Activated gamma-delta T cell (primary cell): ENCODE results near the gene OR12D2.
"Not testable (repeated sequence)": the region's sequence is repeated elsewhere in the genome, so short reads cannot be mapped to it uniquely, and the experiment has no call there.

Experiments
- DNase-seq: peaks from one replicate; lab custom pipeline; 2025; lab: John Stamatoyannopoulos, UW
- total RNA-seq, 2 donors: gene quantifications; one replicate each; lab custom pipeline; 2026; lab: John Stamatoyannopoulos, UW

The OR12D2 gene
- total RNA-seq, result 0 reads per million in 2 donors

- DNase-seq, result no peak
Measured at GRCh38 chr6:29395331-29395730, at the start of gene OR12D2. Gene OR12D2 (plus strand): TSS chr6:29395631. CDS start chr6:29396700, 1,069 bp downstream.

- DNase-seq, result not testable (repeated sequence)
Measured at GRCh38 chr6:29349348-29349747, 46.1 kb upstream of the OR12D2 start.

GRCh38 chr6:29354980-29355379 is 40.5 kb upstream of the OR12D2 start:
- DNase-seq, result no peak

GRCh38 chr6:29355603-29356002 is 39.8 kb upstream of the OR12D2 start:
- DNase-seq, result no peak

- no peak for DNase-seq
Measured at GRCh38 chr6:29368765-29369164, 26.7 kb upstream of the OR12D2 start, which contains the start of gene OR5V1. Gene OR5V1 (minus strand): TSS chr6:29368865. CDS start chr6:29356195, 12,670 bp downstream.

GRCh38 chr6:29375191-29375590 is 20.2 kb upstream of the OR12D2 start, which contains the start of gene OR12D3:
Gene OR12D3 (minus strand): TSS chr6:29375291. CDS start chr6:29375287, 4 bp downstream.
- no peak for DNase-seq

- DNase-seq, result no peak
Measured at GRCh38 chr6:29376003-29376402, 19.4 kb upstream of the OR12D2 start.

GRCh38 chr6:29388533-29388932 is 6.9 kb upstream of the OR12D2 start:
- DNase-seq, result no peak

- no peak for DNase-seq
Measured at GRCh38 chr6:29399525-29399924, 4.1 kb downstream of the OR12D2 start.

GRCh38 chr6:29403801-29404200 is 8.4 kb downstream of the OR12D2 start:
- no peak for DNase-seq

GRCh38 chr6:29414588-29414987 is 19.2 kb downstream of the OR12D2 start, which contains the start of gene OR12D1:
Gene OR12D1 (plus strand): TSS chr6:29414928.
- no peak for DNase-seq

- no peak for DNase-seq
Measured at GRCh38 chr6:29419516-29419915, 24.1 kb downstream of the OR12D2 start.

GRCh38 chr6:29424168-29424567 is 28.7 kb downstream of the OR12D2 start:
- no peak for DNase-seq

GRCh38 chr6:29424575-29424974 is 29.1 kb downstream of the OR12D2 start:
- DNase-seq, result no peak

- no peak for DNase-seq
Measured at GRCh38 chr6:29425075-29425474, 29.6 kb downstream of the OR12D2 start.

GRCh38 chr6:29426654-29427053 is 31.2 kb downstream of the OR12D2 start:
- DNase-seq, result no peak

- DNase-seq, result not testable (repeated sequence)
Measured at GRCh38 chr6:29436730-29437129, 41.3 kb downstream of the OR12D2 start.

GRCh38 chr6:29439006-29439405 is 43.6 kb downstream of the OR12D2 start, which contains the start of gene OR10C1:
Gene OR10C1 (plus strand): TSS chr6:29439306. CDS start chr6:29440016, 710 bp downstream.
- no peak for DNase-seq

GRCh38 chr6:29442719-29443118 is 47.3 kb downstream of the OR12D2 start:
- DNase-seq, result no peak

GRCh38 chr6:29444031-29444430 is 48.6 kb downstream of the OR12D2 start:
- DNase-seq, result not testable (repeated sequence)
